22Rv1 (cell line): ENCODE measurements around the gene P4HB.

Experiments
- CTCF ChIP-seq: fragments of 450-650 bp; IDR thresholded peaks from 2 replicates; pipeline ENCODE4 v1.5.1; 2017; ENCODE audit warnings: mild to moderate bottlenecking
- ZFX ChIP-seq: fragments of 450-650 bp; IDR thresholded peaks from 2 replicates; pipeline ENCODE4 v1.6.1; 2017; ENCODE audit warnings: antibody characterized with exemption, borderline replicate concordance

- TF ChIP-seq CTCF (no peak), ZFX (no peak)
These were observed 5.2 kb downstream of the P4HB start for GRCh38 chr17:81854974-81855774.
